GM19240 (cell line): ENCODE results near the gene SNRPA1.

Experiments used
- DNase-seq: peaks from one replicate; pipeline ENCODE4 v3.0.0; 2011; ENCODE audit warnings: low spot score; ENCODE audit not compliant: insufficient read length

Gene SNRPA1

GRCh38 chr15:101264911-101265641 is 30.0 kb downstream of the SNRPA1 start:
- DNase-seq, result no peak

DNA sequence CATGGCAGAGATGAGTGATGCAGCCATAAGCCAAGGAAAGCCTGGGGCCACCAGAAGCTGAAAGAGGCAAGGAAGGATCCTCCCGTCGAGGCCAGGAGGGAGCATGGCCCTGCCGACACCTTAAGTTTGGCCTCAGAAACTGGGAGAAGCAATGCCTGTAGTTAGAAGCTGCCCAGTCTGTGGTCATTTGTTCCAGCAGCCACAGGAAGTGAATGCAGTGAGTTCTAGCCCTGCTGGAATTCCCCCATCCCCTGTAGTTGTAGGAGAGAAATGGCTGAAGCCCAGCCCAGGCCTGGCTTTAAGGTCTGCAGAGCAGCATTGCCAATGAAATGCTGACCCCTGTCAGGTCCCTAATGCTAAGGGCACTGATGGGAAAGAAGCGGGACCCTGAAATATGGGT is 31.0 kb downstream of the SNRPA1 start:
- DNase-seq, result no peak

DNA sequence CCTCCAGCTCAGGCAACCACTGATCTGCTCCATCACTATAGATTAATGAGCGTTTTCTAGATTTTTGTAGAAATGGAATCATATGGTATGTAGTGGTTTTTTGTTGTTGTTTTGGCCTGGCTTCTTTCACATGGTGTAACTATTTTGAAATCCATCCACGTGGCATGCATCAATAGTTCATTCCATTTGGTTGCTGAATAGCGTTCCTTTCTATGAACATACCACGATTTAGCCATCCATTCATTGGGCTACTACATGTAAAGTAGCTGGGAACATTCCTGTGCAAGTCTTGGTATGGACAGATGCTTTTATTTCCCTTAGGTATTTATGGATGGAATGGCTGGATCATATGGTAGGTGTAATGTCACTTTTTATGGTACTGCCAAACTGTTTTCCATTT is 32.5 kb downstream of the SNRPA1 start:
- no peak for DNase-seq

DNA sequence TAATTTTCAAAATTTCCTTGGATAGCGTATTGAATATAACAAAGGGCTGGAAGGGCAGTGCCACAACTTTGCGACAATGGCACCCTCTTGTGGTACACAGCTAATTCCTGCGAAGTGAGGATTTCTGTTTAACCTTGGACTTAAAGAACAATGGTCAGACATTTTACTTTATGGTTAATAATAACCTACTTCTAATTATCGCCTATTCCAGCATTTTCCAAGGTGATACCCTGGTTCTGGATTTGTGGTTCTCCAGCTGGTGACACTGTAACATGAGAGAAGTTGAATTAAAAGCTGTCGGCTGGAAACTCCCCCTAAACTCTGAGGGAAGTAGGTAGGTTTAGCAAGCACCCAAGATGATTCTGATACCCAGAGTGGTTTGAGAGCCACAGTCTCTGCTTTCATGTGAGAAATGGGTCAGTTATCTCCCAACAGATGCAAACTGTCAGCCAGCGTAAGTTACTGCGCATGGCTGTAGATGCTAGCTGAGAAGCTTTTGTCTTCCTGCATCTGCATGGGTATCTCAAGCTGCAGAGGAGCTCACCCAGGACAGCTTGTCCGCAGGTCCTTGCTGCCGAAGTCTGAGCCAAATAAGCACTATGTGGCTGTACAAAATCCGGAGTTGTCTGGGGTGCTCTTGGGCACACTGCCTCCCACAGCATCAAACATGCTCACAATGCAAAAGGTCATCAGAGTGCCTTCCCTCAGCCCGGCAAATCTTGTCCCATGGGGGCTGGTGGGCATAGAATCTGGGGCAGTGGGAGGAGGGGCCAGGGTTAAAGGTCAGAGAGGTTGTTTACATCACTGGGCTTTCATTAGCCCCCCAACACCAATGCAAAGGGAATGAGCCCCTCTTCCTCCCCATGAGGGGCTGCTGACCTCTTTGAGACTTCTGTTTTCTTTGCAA is 36.6 kb downstream of the SNRPA1 start:
- no peak for DNase-seq

DNA sequence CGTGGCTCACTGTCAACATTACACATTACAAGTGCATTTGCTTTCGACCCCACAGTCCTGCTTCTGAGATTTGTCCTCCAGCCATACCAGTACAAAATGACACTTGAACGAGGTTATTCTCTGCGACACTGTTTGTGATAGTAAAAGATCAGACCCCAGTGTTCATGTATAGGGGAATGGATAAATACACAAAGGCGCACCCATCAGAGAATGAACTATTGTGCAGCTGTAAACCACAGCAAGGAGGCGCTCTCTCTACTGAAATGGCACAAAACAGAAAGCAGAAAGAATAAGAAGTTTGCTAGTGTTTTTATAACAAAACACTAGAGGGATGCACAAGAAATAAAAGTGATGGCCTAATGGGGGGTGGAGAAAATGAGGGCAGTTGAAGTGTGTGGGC is 38.3 kb downstream of the SNRPA1 start:
- no peak for DNase-seq

- no peak for DNase-seq
Observed at GRCh38 chr15:101255615-101256241, 39.3 kb downstream of the SNRPA1 start.

DNA sequence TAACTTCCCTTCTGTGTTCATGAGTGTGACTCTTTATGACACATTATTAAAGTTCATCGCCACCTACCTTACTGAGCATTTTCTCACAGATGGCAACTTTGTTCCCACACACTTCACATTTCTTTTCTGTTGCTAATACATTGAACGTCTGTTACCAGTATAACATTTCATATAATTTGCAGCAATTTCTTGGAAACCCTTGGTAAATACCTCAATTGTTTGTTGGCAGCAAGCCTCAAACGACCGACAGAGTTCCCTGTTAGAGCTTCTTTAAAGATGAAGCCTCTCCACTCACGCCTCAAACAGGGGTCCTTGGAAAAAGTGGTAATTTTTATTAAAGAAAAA is 40.0 kb downstream of the SNRPA1 start:
- no peak for DNase-seq

GRCh38 chr15:101254157-101255050 is 40.6 kb downstream of the SNRPA1 start:
- no peak for DNase-seq

DNA sequence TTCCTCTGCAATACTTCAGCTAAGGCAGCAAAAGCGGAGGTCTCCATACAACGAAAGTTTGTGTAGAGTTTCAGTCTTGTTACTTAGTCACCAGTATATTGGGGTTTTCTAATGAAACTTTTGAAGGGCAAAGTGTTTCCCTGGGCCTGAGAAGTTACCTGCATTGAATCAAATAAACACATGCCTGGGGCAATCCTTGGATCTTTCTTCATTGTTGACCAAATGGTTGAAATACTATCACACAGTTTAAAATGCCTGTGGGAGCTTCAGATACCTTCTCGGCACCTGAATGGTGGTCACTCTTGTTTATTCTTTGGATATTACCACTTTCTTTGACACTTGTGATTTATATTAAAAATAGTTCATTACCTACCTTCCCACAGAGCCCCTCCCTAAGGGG is 42.2 kb downstream of the SNRPA1 start:
- DNase-seq, result no peak

- peak; percentile 78 for DNase-seq
Observed at GRCh38 chr15:101251830-101252820, 42.9 kb downstream of the SNRPA1 start, which contains the start of gene CHSY1. TSS of gene CHSY1 (minus strand) at chr15:101252048. CDS start at chr15:101251456, 592 bp downstream.

GRCh38 chr15:101250873-101251829 is 43.9 kb downstream of the SNRPA1 start:
- DNase-seq, result no peak

- no peak for DNase-seq
Observed at GRCh38 chr15:101250341-101250831, 44.7 kb downstream of the SNRPA1 start.

DNA sequence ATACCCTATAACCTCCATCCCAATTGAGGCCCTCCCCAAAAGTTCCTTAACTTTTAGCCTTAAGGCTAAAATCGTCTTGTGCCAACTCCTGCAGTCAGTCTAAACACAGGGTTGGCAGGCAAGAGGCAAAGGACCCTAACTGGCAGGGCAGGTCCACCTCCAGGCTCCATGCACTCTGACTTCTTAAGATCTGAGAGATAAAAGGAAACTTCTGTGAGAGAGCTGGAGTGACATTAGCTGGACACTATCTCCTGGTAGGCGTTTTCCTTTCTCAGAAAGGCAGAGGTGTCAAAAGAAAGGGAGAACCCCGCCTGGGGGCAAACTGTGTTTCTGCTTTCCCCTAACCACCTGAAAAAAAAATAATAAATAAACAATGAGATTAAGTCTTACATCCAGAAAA is 46.8 kb downstream of the SNRPA1 start:
- DNase-seq, result no peak

- no peak for DNase-seq
Observed at GRCh38 chr15:101246824-101247745, 48.0 kb downstream of the SNRPA1 start.

GRCh38 chr15:101246391-101246790 is 48.7 kb downstream of the SNRPA1 start:
- no peak for DNase-seq

DNA sequence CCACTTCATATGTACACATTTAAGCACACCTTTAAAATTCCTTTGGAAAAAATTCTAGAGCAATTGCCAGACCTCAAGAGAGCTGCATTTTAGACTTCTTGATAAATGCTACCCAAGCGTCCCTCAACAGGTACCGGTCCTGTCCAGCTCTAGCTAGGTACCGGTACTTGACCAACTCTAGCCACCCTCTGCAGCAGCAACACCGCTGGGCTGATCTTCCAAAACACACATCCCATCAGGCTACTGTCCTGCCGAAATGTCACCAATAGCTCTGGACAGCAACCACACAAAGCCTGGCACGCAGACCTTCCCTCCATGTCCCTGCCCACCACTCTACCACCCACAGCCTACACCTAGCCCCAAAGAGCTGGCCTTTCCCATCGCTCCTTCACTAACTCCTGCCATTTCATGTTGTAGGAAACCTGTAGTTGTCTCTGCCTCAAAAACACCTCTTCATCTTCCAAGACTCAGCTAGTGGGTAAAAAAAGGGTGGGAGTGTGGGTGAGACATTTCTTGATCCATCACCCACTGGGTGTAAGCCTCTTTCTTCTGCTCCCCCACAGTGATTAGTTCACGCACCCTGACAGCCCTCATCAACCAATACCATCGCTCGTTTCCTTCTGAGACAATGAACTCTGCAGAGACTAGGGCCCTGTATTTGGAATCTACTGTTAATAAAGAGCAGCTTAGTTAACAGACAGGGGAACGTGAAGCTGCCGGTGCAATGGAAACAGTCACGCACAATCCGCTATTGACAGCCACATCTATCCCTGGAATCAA is 50.0 kb downstream of the SNRPA1 start:
- no peak for DNase-seq
